Measurements from ENCODE around the gene IFT122.

DNA sequence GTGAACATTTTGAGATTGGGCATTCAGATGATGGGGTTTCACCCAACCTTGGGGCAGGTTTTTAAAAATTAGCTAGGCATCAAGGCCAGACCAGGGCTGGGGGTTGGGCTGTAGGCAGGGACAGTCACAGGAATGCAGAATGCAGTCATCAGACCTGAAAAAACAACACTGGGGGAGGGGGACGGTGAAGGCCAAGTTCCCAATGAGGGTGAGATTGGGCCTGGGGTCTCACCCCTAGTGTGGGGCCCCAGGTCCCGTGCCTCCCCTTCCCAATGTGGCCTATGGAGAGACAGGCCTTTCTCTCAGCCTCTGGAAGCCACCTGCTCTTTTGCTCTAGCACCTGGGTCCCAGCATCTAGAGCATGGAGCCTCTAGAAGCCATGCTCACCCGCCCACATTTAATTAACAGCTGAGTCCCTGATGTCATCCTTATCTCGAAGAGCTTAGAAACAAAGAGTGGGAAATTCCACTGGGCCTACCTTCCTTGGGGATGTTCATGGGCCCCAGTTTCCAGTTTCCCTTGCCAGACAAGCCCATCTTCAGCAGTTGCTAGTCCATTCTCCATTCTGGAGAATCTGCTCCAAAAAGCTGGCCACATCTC is 94.5 kb downstream of the IFT122 start:
- TF ChIP-seq, protein P1, sequence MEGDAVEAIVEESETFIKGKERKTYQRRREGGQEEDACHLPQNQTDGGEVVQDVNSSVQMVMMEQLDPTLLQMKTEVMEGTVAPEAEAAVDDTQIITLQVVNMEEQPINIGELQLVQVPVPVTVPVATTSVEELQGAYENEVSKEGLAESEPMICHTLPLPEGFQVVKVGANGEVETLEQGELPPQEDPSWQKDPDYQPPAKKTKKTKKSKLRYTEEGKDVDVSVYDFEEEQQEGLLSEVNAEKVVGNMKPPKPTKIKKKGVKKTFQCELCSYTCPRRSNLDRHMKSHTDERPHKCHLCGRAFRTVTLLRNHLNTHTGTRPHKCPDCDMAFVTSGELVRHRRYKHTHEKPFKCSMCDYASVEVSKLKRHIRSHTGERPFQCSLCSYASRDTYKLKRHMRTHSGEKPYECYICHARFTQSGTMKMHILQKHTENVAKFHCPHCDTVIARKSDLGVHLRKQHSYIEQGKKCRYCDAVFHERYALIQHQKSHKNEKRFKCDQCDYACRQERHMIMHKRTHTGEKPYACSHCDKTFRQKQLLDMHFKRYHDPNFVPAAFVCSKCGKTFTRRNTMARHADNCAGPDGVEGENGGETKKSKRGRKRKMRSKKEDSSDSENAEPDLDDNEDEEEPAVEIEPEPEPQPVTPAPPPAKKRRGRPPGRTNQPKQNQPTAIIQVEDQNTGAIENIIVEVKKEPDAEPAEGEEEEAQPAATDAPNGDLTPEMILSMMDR (IDR thresholded peaks at IDR 0.05), result no peak
- no peak for TF ChIP-seq POLR2A (IDR thresholded peaks at IDR 0.05)
